Sigmoid colon (tissue), 4 donors: ENCODE results near the gene SLC9A1.

Experiments
- EP300 ChIP-seq, 4 donors: sonication (generic); formaldehyde crosslinking; IDR thresholded peaks; one replicate each; pipeline ENCODE4 v1.6.1; 2017; ENCODE audit warnings: antibody characterized with exemption in 4 of 4
- POLR2A ChIP-seq, 2 donors: fragments of 450-650 bp; IDR thresholded peaks; one replicate each; pipeline ENCODE4 v1.6.1; 2016; ENCODE audit warnings: antibody characterized with exemption in 2 of 2, mild to moderate bottlenecking in 2 of 2, moderate library complexity in 2 of 2
- POLR2AphosphoS5 ChIP-seq, 4 donors: sonication (generic); formaldehyde crosslinking; IDR thresholded peaks; one replicate each; pipeline ENCODE4 v1.6.1; 2017; ENCODE audit warnings: antibody characterized with exemption in 4 of 4
- TF ChIP-seq, protein P1 (sequence below), 4 experiments: fragments of 450-650 bp in 3 of 4; fragments of 200-600 bp in 1 of 4; IDR thresholded peaks; one replicate each; pipeline ENCODE4 v1.5.1; 2016 to 2019; ENCODE audit warnings: antibody characterized with exemption in 4 of 4, mild to moderate bottlenecking in 3 of 4, moderate library complexity in 2 of 4

DNA sequence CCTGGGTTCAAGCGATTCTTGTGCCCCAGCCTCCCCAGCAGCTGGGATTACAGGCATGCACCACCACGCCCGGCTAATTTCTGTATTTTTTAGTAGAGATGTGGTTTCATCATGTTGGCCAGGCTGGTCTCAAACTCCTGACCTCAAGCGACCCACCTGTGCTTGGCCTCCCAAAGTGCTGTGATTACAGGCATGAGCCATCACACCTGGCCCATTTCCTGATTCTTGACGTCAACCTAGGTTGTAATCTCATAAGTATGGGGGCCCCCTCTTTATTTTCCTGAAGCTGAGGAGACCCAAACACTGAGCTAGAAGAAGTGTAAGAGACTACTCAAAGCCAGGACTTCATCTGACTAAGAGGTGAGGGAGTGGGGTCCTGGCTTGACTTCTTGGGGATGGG, 21.8 kb downstream of the SLC9A1 start:
- TF ChIP-seq, protein P1, sequence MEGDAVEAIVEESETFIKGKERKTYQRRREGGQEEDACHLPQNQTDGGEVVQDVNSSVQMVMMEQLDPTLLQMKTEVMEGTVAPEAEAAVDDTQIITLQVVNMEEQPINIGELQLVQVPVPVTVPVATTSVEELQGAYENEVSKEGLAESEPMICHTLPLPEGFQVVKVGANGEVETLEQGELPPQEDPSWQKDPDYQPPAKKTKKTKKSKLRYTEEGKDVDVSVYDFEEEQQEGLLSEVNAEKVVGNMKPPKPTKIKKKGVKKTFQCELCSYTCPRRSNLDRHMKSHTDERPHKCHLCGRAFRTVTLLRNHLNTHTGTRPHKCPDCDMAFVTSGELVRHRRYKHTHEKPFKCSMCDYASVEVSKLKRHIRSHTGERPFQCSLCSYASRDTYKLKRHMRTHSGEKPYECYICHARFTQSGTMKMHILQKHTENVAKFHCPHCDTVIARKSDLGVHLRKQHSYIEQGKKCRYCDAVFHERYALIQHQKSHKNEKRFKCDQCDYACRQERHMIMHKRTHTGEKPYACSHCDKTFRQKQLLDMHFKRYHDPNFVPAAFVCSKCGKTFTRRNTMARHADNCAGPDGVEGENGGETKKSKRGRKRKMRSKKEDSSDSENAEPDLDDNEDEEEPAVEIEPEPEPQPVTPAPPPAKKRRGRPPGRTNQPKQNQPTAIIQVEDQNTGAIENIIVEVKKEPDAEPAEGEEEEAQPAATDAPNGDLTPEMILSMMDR (IDR thresholded peaks at IDR 0.05) = no peak
- TF ChIP-seq EP300 (IDR thresholded peaks at IDR 0.05) (no peak), POLR2A (IDR thresholded peaks at IDR 0.05) (no peak), POLR2AphosphoS5 (IDR thresholded peaks at IDR 0.05) (no peak)
